ENCODE measurements around the gene RAET1E.
"Not testable (repeated sequence)": the region's sequence is repeated elsewhere in the genome, so short reads cannot be mapped to it uniquely, and the experiment has no call there.

The RAET1E gene

GRCh38 chr6:149851461-149852110 is 46.3 kb downstream of the RAET1E start:
- DNase-seq (ENCODE audit: low read depth) = no peak
- in situ Hi-C loops (cut with HindIII; ENCODE audit: low sequenced_read_pairs) = loop anchor here (10.0 kb wide), 1 partner anchor 53 kb away; no protein-coding TSS in a partner anchor
- H3K4me3 ChIP-seq (ENCODE audit: low read depth, low read length) = no peak overlapping the region
- TF ChIP-seq, protein P1, sequence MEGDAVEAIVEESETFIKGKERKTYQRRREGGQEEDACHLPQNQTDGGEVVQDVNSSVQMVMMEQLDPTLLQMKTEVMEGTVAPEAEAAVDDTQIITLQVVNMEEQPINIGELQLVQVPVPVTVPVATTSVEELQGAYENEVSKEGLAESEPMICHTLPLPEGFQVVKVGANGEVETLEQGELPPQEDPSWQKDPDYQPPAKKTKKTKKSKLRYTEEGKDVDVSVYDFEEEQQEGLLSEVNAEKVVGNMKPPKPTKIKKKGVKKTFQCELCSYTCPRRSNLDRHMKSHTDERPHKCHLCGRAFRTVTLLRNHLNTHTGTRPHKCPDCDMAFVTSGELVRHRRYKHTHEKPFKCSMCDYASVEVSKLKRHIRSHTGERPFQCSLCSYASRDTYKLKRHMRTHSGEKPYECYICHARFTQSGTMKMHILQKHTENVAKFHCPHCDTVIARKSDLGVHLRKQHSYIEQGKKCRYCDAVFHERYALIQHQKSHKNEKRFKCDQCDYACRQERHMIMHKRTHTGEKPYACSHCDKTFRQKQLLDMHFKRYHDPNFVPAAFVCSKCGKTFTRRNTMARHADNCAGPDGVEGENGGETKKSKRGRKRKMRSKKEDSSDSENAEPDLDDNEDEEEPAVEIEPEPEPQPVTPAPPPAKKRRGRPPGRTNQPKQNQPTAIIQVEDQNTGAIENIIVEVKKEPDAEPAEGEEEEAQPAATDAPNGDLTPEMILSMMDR (IDR thresholded peaks at IDR 0.05; ENCODE audit: low read depth, low read length, missing control alignments) = no peak

GRCh38 chr6:149848343-149848742 is 49.6 kb downstream of the RAET1E start:
- DNase-seq (ENCODE audit: low read depth); H3K4me3 ChIP-seq (ENCODE audit: low read depth, low read length); in situ Hi-C loops (cut with HindIII; ENCODE audit: low sequenced_read_pairs): not testable (repeated sequence)
